Smooth muscle cell (in vitro differentiated cells): ENCODE results near the gene CCNH. TPM values are rescaled to one million over a fixed set of nuclear protein-coding genes. Genes with fewer than 3 reads are reported as not detected.

Experiments
- DNase-seq: peaks from one replicate; lab custom pipeline; 2025; ENCODE audit not compliant: unreplicated experiment; lab: John Stamatoyannopoulos, UW
- H2AFZ ChIP-seq: fragments of 200-600 bp; sonication (generic); 2 replicates; pipeline ENCODE4 v1.6.0; 2016; ENCODE audit warnings: antibody characterized with exemption, low read depth, mild to moderate bottlenecking
- H3F3A ChIP-seq: fragments of 200-600 bp; sonication (generic); 2 replicates; pipeline ENCODE4 v1.6.0; 2017; ENCODE audit warnings: antibody characterized with exemption, low read depth
- H3K27ac ChIP-seq: fragments of 200-600 bp; sonication (generic); 2 replicates; pipeline ENCODE4 v1.5.1; 2016; ENCODE audit warnings: low read depth, mild to moderate bottlenecking
- H3K27me3 ChIP-seq: fragments of 200-600 bp; sonication (generic); 2 replicates; pipeline ENCODE4 v1.6.1; 2016; ENCODE audit warnings: low read depth, mild to moderate bottlenecking
- H3K36me3 ChIP-seq: fragments of 200-600 bp; sonication (generic); 2 replicates; pipeline ENCODE4 v1.5.1; 2016; ENCODE audit warnings: low read depth
- H3K4me1 ChIP-seq: fragments of 200-600 bp; sonication (generic); 2 replicates; pipeline ENCODE4 v1.5.1; 2016; ENCODE audit warnings: low read depth
- H3K4me2 ChIP-seq: fragments of 200-600 bp; sonication (generic); 2 replicates; pipeline ENCODE4 v1.6.0; 2016; ENCODE audit warnings: mild to moderate bottlenecking
- H3K4me3 ChIP-seq: fragments of 200-600 bp; sonication (generic); 2 replicates; pipeline ENCODE4 v1.5.1; 2016; ENCODE audit warnings: mild to moderate bottlenecking
- H3K79me2 ChIP-seq: fragments of 200-600 bp; sonication (generic); 2 replicates; pipeline ENCODE4 v1.6.0; 2016; ENCODE audit warnings: low read depth, mild to moderate bottlenecking
- H3K9ac ChIP-seq: fragments of 200-600 bp; sonication (generic); 2 replicates; pipeline ENCODE4 v1.6.0; 2016; ENCODE audit warnings: low read depth
- H3K9me3 ChIP-seq: fragments of 200-600 bp; sonication (generic); replicated peaks from 2 replicates; pipeline ENCODE4 v1.5.1; 2016; ENCODE audit warnings: low read depth
- H4K20me1 ChIP-seq: fragments of 200-600 bp; sonication (generic); 2 replicates; pipeline ENCODE4 v1.6.0; 2016; ENCODE audit warnings: low read depth
- CTCF ChIP-seq: fragments of 200-600 bp; sonication (generic); IDR thresholded peaks from 2 replicates; pipeline ENCODE4 v1.5.1; 2017; ENCODE audit warnings: borderline replicate concordance, mild to moderate bottlenecking, antibody characterized with exemption; ENCODE audit not compliant: insufficient read depth, poor library complexity, severe bottlenecking
- WGBS: methylation state at CpG from one replicate; pipeline ENCODE4 v1.1.7; 2016; ENCODE audit warnings: low lambda C conversion rate; 5-methylcytosine and 5-hydroxymethylcytosine counted together
- polyA plus RNA-seq: library from polyadenylated mRNA; unstranded; fragments of >200 nt; fragmentation: Nextera tagmentation; extraction: Ambion mirVana; gene quantifications from 2 replicates; pipeline ENCODE4 v1.2.1, GENCODE V29; 2016
- total RNA-seq: library from RNA; depleted of rRNA; stranded (reverse); fragments of >200 nt; gene quantifications from 2 replicates; pipeline ENCODE4 v1.2.3, GENCODE V29; 2014

The CCNH gene
- total and polyA plus RNA-seq, 2 experiments from 2014 or later = 33.2 to 96.7 TPM

- H3K4me1 ChIP-seq = no peaks in the 10 kb centered on the region
- peaks cover 8% of the 10 kb centered on the region for H3K9me3 ChIP-seq
- peaks cover 35% of the 10 kb centered on the region for H3K36me3 ChIP-seq
- H3K27ac ChIP-seq = no peak overlapping the region
- peaks cover 19% of the 10 kb centered on the region for H3F3A ChIP-seq
- H3K9ac ChIP-seq = no peak overlapping the region
- H4K20me1 ChIP-seq = peaks cover 15% of the 10 kb centered on the region
- TF ChIP-seq CTCF = no peak
- no peaks in the 10 kb centered on the region for H3K27me3 ChIP-seq
- H3K4me2 ChIP-seq = no peak overlapping the region
- DNase-seq = no peak
- no peak overlapping the region for H3K4me3 ChIP-seq
- H3K79me2 ChIP-seq = no peaks in the 10 kb centered on the region
- H2AFZ ChIP-seq = no peak overlapping the region
Measured at GRCh38 chr5:87401626-87402025, 11.1 kb downstream of the CCNH start.

GRCh38 chr5:87400305-87400899 is 12.3 kb downstream of the CCNH start:
- H3F3A ChIP-seq = peaks cover 19% of the 10 kb centered on the region
- H3K79me2 ChIP-seq = no peaks in the 10 kb centered on the region
- WGBS = 86% methylated on average over 4 of the region's 4 CpGs
- H3K4me2 ChIP-seq = no peak overlapping the region
- no peak overlapping the region for H3K9ac ChIP-seq
- no peak overlapping the region for H3K27ac ChIP-seq
- H3K36me3 ChIP-seq = peaks cover 35% of the 10 kb centered on the region
- peak; percentile 60 for TF ChIP-seq CTCF
- no peak overlapping the region for H2AFZ ChIP-seq
- H3K9me3 ChIP-seq = peaks cover 8% of the 10 kb centered on the region
- DNase-seq = no peak
- peaks cover 18% of the 10 kb centered on the region for H4K20me1 ChIP-seq
- no peak overlapping the region for H3K4me3 ChIP-seq
- H3K4me1 ChIP-seq = no peaks in the 10 kb centered on the region
- H3K27me3 ChIP-seq = no peaks in the 10 kb centered on the region

- TF ChIP-seq CTCF = no peak
- no peaks in the 10 kb centered on the region for H3K27me3 ChIP-seq
- no peaks in the 10 kb centered on the region for H3K4me1 ChIP-seq
- H3K4me3 ChIP-seq = no peak overlapping the region
- H3F3A ChIP-seq = peaks cover 19% of the 10 kb centered on the region
- no peak overlapping the region for H3K9ac ChIP-seq
- DNase-seq = no peak
- 94% methylated on average over 2 of the region's 2 CpGs for WGBS
- peaks cover 15% of the 10 kb centered on the region for H4K20me1 ChIP-seq
- H3K27ac ChIP-seq = peak overlapping the region; percentile 6
- H3K9me3 ChIP-seq = peaks cover 8% of the 10 kb centered on the region
- no peak overlapping the region for H3K4me2 ChIP-seq
- H3K79me2 ChIP-seq = no peaks in the 10 kb centered on the region
- no peak overlapping the region for H2AFZ ChIP-seq
- H3K36me3 ChIP-seq = peaks cover 31% of the 10 kb centered on the region
Measured at GRCh38 chr5:87399720-87400119, 13.0 kb downstream of the CCNH start.

GRCh38 chr5:87398981-87399614 is 13.6 kb downstream of the CCNH start:
- H3K27ac ChIP-seq = peak overlapping the region; percentile 6
- H3K4me1 ChIP-seq = no peaks in the 10 kb centered on the region
- WGBS = 83% methylated on average over 5 of the region's 5 CpGs
- DNase-seq = no peak
- no peaks in the 10 kb centered on the region for H3K27me3 ChIP-seq
- peaks cover 15% of the 10 kb centered on the region for H4K20me1 ChIP-seq
- peaks cover 8% of the 10 kb centered on the region for H3K9me3 ChIP-seq
- peaks cover 28% of the 10 kb centered on the region for H3K36me3 ChIP-seq
- H3F3A ChIP-seq = peaks cover 23% of the 10 kb centered on the region
- H3K4me2 ChIP-seq = no peak overlapping the region
- no peak overlapping the region for H3K4me3 ChIP-seq
- H2AFZ ChIP-seq = no peak overlapping the region
- no peaks in the 10 kb centered on the region for H3K79me2 ChIP-seq
- TF ChIP-seq CTCF = no peak
- no peak overlapping the region for H3K9ac ChIP-seq
